A673 (cell line): ENCODE measurements around the gene SHISA5. TPM values are rescaled to one million over a fixed set of nuclear protein-coding genes. Genes with fewer than 3 reads are reported as not detected.

Experiments
- BruUV-seq: library from RNA; stranded (reverse); fragments of 400-500 nt; replicated peaks from 2 replicates; lab custom pipeline; 2021; lab: Mats Ljungman, UMichigan
- CTCF ChIA-PET: fragments of 300-600 bp; sonication (Branson Sonifier 250); formaldehyde crosslinking; loops from one replicate; lab custom pipeline; 2022; ENCODE audit warnings: antibody characterized with exemption; lab: Charles Lee
- POLR2A ChIA-PET: fragments of 300-600 bp; sonication (Branson Sonifier 250); formaldehyde crosslinking; loops from one replicate; lab custom pipeline; 2022; ENCODE audit warnings: antibody characterized with exemption; ENCODE audit not compliant: low non-redundant PET; lab: Charles Lee
- DNase-seq: peaks from one replicate; pipeline ENCODE4 v3.0.0-alpha.2; 2015; ENCODE audit warnings: low spot score
- H3K27ac ChIP-seq: fragments of 200-600 bp; sonication (generic); 2 replicates; pipeline ENCODE4 v1.5.1; 2016; ENCODE audit warnings: mixed run types, low read depth, mild to moderate bottlenecking, mixed read lengths, antibody characterized with exemption, low read length; ENCODE audit not compliant: poor library complexity, severe bottlenecking
- H3K27me3 ChIP-seq: fragments of 200-600 bp; sonication (generic); replicated peaks from 2 replicates; pipeline ENCODE4 v1.6.1; 2017; ENCODE audit warnings: mixed run types, low read depth, mild to moderate bottlenecking, mixed read lengths, antibody characterized with exemption, low read length; ENCODE audit not compliant: insufficient read depth, poor library complexity
- H3K36me3 ChIP-seq: fragments of 200-600 bp; sonication (generic); 2 replicates; pipeline ENCODE4 v1.6.1; 2016; ENCODE audit warnings: mixed run types, mild to moderate bottlenecking, mixed read lengths, antibody characterized with exemption, low read length; ENCODE audit not compliant: insufficient read depth, poor library complexity, severe bottlenecking
- H3K4me1 ChIP-seq: fragments of 200-600 bp; sonication (generic); 2 replicates; pipeline ENCODE4 v1.6.1; 2017; ENCODE audit warnings: mixed run types, mild to moderate bottlenecking, mixed read lengths, antibody characterized with exemption, low read length; ENCODE audit not compliant: insufficient read depth, poor library complexity, severe bottlenecking
- H3K4me3 ChIP-seq: fragments of 200-600 bp; sonication (generic); 2 replicates; pipeline ENCODE4 v1.5.1; 2016; ENCODE audit warnings: low read depth, mixed run types, mild to moderate bottlenecking, mixed read lengths, low read length; ENCODE audit not compliant: poor library complexity, severe bottlenecking
- H3K9me3 ChIP-seq: fragments of 200-600 bp; sonication (generic); 2 replicates; pipeline ENCODE4 v1.6.1; 2016; ENCODE audit warnings: mixed run types, low read depth, mild to moderate bottlenecking, mixed read lengths, antibody characterized with exemption, low read length; ENCODE audit not compliant: poor library complexity, severe bottlenecking
- EZH2 ChIP-seq: fragments of 200-600 bp; sonication (generic); IDR thresholded peaks from 2 replicates; pipeline ENCODE4 v1.6.1; 2017; ENCODE audit warnings: borderline replicate concordance, low read depth, mild to moderate bottlenecking, mixed read lengths, antibody characterized with exemption, low read length; ENCODE audit not compliant: poor library complexity, severe bottlenecking
- intact Hi-C: fragments of 100-400 bp; cut with micrococcal nuclease; formaldehyde crosslinking; loops from one replicate; pipeline ENCODE4 v1.10.0; 2022; ENCODE audit not compliant: unreplicated experiment
- total RNA-seq: library from RNA; stranded (reverse); gene quantifications from 2 replicates; pipeline ENCODE4 v1.2.3, GENCODE V29; 2021
- TF ChIP-seq, protein P1 (sequence below): fragments of 300-800, 200-600 bp; sonication (generic); conservative IDR thresholded peaks from 2 replicates; pipeline ENCODE4 v1.5.1; 2017; ENCODE audit warnings: low read depth, mild to moderate bottlenecking, antibody characterized with exemption, low read length, moderate library complexity, mixed read lengths

SHISA5 gene
- total RNA-seq, 1 experiment from 2014 or later: 61.8 TPM

DNA sequence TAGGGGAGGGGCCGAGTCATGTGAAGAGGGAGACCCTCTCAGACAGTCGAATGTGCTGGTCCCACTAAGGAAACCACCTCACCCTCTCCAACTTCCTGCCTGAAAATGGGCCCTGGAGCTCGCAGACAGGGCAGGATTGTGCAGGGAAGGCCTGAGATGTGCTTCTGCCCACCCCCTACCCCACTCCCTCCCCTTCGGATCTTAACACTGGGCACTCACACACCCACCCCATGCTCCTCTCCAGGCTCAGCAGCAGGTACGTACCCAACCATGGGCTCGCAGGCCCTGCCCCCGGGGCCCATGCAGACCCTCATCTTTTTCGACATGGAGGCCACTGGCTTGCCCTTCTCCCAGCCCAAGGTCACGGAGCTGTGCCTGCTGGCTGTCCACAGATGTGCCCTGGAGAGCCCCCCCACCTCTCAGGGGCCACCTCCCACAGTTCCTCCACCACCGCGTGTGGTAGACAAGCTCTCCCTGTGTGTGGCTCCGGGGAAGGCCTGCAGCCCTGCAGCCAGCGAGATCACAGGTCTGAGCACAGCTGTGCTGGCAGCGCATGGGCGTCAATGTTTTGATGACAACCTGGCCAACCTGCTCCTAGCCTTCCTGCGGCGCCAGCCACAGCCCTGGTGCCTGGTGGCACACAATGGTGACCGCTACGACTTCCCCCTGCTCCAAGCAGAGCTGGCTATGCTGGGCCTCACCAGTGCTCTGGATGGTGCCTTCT, 37.4 kb downstream of the SHISA5 start:
- ChIA-PET POLR2A (interaction anchor here (0.6 kb wide), 1 partner anchor 64 kb away, joined by 3 read pairs; no protein-coding TSS in a partner anchor), CTCF (no interaction called here)
- TSS peak; percentile 68 for BruUV-seq
- TF ChIP-seq, protein P1, sequence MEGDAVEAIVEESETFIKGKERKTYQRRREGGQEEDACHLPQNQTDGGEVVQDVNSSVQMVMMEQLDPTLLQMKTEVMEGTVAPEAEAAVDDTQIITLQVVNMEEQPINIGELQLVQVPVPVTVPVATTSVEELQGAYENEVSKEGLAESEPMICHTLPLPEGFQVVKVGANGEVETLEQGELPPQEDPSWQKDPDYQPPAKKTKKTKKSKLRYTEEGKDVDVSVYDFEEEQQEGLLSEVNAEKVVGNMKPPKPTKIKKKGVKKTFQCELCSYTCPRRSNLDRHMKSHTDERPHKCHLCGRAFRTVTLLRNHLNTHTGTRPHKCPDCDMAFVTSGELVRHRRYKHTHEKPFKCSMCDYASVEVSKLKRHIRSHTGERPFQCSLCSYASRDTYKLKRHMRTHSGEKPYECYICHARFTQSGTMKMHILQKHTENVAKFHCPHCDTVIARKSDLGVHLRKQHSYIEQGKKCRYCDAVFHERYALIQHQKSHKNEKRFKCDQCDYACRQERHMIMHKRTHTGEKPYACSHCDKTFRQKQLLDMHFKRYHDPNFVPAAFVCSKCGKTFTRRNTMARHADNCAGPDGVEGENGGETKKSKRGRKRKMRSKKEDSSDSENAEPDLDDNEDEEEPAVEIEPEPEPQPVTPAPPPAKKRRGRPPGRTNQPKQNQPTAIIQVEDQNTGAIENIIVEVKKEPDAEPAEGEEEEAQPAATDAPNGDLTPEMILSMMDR: no peak
- TF ChIP-seq EZH2: no peak
- Histone ChIP-seq H3K4me1 (peaks cover 12% of the 10 kb centered on the region), H3K27me3 (no peaks in the 10 kb centered on the region), H3K4me3 (peak overlapping the region; percentile 44), H3K36me3 (peaks cover 4% of the 10 kb centered on the region), H3K27ac (peak overlapping the region; percentile 86), H3K9me3 (no peaks in the 10 kb centered on the region)
- DNase-seq: no peak
- intact Hi-C loops: no loop called here

DNA sequence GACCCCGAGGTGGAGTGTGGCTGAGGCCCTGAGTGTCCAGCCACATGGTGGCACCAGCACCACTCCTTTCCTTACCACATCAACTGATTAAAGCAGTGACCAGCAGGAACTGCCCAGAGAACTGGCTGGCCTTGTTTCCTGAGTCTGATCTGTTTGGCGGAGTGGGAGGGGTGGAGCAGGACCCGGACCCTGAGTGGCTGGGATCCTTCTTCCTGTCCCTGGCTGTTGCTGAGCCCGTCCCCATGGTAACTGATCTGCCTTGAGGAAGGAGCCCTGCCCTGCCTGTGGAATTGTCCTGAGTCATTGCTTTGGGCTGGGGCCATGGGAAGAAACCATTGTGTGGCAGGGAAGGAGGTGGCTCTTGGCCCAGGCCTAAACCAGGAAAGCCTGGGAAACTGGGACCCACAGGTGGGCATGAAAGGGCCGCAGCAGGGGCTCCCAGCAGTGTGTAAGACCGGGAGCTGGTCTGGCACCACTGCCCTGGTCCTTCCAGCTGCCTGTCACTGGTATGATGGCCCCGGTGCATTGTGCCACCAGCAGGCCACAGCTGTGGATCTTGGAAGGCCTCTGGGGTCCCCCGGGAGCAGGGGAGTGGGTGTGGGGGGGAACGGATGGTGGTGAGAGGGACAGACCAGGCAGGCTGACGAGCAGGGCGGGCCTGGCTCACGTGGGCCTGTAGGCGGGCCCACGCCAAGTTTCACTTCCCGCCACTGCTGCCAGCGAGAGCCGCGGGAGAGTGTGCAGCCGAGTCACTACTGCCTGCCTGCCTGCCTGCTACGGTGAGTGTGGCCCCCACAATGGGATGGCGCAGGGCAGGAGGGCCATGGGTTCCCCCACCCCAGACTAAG, 38.2 kb downstream of the SHISA5 start:
- H3K9me3 ChIP-seq: no peaks in the 10 kb centered on the region
- peaks cover 12% of the 10 kb centered on the region for H3K4me1 ChIP-seq
- intact Hi-C loops: no loop called here
- no peak for TF ChIP-seq EZH2
- TF ChIP-seq, protein P1: peak; percentile 33
- peak; percentile 85 for DNase-seq
- POLR2A ChIA-PET: no interaction called here
- H3K27me3 ChIP-seq: no peaks in the 10 kb centered on the region
- H3K4me3 ChIP-seq: peak overlapping the region; percentile 44
- H3K27ac ChIP-seq: peak overlapping the region; percentile 86
- H3K36me3 ChIP-seq: peaks cover 4% of the 10 kb centered on the region
- BruUV-seq: no TSS peak
- CTCF ChIA-PET: no interaction called here

DNA sequence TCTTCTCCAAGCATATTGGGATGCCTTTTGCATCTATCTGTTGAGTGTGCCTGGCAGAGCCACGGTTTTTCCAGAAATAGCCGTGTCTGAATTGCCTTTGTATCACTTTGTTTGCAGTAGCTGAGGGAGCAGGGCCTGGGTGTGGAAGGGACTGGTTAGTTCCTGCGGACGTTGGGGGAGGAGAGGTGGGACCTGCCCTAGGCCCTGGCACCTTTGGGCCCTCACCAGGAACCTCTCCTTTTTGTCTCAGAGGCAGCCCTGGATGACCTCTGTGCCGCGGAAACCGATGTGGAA, 38.8 kb downstream of the SHISA5 start:
- Histone ChIP-seq H3K36me3 (peaks cover 4% of the 10 kb centered on the region), H3K27ac (peak overlapping the region; percentile 86), H3K4me3 (no peak overlapping the region), H3K27me3 (no peaks in the 10 kb centered on the region), H3K4me1 (peaks cover 12% of the 10 kb centered on the region), H3K9me3 (no peaks in the 10 kb centered on the region)
- ChIA-PET CTCF (no interaction called here), POLR2A (no interaction called here)
- no peak for DNase-seq
- no TSS peak for BruUV-seq
- TF ChIP-seq, protein P1: no peak
- intact Hi-C loops: no loop called here
